Measurements from ENCODE around the gene PTGES.
"Not testable (repeated sequence)": the region's sequence is repeated elsewhere in the genome, so short reads cannot be mapped to it uniquely, and the experiment has no call there.

The PTGES gene

DNA sequence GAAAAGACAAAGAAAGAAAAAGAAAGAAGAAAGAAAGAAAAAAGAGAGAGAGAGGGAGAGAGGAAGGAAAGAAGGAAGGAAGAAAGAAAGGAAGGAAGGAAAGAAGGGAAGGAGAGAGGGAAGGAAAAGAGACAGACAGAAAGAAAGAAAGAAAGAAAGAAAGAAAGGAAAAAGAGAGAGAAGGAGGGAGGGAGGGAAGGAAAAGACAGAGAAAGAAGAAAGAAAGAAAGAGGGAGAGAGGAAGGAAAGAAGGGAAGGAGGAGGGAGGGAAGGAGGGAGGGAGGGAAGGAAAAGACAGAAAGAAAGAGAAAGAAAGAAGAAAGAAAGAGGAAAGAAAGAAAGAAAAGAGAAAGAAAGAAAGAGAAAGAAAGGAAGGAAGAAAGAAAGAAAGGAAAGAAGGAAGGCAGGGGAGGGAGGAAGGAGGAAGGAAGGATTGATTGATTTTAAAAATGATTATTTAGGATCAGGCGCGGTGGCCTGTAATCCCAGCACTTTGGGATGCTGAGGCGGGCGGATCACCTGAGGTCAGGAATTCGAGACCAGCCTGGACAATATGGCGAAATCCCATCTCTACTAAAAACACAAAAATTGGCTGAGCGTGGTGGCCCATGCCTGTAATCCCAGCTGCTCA lies 26.8 kb upstream of the PTGES start:
- H3K27ac ChIP-seq: peak overlapping the region; percentile 41
- TF ChIP-seq, protein P1, sequence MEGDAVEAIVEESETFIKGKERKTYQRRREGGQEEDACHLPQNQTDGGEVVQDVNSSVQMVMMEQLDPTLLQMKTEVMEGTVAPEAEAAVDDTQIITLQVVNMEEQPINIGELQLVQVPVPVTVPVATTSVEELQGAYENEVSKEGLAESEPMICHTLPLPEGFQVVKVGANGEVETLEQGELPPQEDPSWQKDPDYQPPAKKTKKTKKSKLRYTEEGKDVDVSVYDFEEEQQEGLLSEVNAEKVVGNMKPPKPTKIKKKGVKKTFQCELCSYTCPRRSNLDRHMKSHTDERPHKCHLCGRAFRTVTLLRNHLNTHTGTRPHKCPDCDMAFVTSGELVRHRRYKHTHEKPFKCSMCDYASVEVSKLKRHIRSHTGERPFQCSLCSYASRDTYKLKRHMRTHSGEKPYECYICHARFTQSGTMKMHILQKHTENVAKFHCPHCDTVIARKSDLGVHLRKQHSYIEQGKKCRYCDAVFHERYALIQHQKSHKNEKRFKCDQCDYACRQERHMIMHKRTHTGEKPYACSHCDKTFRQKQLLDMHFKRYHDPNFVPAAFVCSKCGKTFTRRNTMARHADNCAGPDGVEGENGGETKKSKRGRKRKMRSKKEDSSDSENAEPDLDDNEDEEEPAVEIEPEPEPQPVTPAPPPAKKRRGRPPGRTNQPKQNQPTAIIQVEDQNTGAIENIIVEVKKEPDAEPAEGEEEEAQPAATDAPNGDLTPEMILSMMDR (IDR thresholded peaks at IDR 0.05): no peak
- H3K36me3 ChIP-seq: no peaks in the 10 kb centered on the region
- H3K4me1 ChIP-seq (ENCODE audit: control insufficient read depth in 1 of 2, insufficient read depth in 1 of 2, low read depth in 1 of 2, low read length in 1 of 2): peaks cover 77 to 78% of the 10 kb centered on the region in 2 experiments
- H3K27me3 ChIP-seq: no peaks in the 10 kb centered on the region
- H3K4me3 ChIP-seq (ENCODE audit: low read depth in 1 of 2, low read length in 1 of 2): no peak overlapping the region
- H3K9me3 ChIP-seq: no peaks in the 10 kb centered on the region

DNA sequence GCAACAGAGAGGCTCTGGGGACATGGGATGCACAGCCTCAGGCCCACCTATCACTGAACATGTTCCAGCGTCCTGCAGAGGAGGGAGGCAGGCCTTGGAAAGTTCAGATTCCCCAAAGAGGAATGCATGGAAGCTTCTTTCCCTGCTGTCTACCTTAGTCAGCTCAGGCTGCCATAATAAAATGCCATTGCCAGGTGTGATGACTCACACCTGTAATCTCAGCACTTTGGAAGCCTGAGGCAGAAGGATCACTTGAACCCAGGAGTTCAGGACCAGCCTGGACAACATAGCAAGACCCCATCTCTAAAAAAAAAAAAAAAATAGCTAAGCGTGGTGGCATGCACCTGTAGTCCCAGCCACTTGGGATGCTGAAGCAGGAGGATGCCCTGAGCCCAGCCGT lies 25.6 kb upstream of the PTGES start:
- Histone ChIP-seq H3K4me1 (ENCODE audit: control insufficient read depth in 1 of 2, insufficient read depth in 1 of 2, low read depth in 1 of 2, low read length in 1 of 2) (peaks cover 85 to 88% of the 10 kb centered on the region in 2 experiments), H3K27me3 (no peaks in the 10 kb centered on the region), H3K9me3 (no peaks in the 10 kb centered on the region), H3K27ac (peak overlapping the region; percentile 92), H3K36me3 (no peaks in the 10 kb centered on the region), H3K4me3 (ENCODE audit: low read depth in 1 of 2, low read length in 1 of 2) (no peak overlapping the region)
- TF ChIP-seq, protein P1 (IDR thresholded peaks at IDR 0.05): no peak

DNA sequence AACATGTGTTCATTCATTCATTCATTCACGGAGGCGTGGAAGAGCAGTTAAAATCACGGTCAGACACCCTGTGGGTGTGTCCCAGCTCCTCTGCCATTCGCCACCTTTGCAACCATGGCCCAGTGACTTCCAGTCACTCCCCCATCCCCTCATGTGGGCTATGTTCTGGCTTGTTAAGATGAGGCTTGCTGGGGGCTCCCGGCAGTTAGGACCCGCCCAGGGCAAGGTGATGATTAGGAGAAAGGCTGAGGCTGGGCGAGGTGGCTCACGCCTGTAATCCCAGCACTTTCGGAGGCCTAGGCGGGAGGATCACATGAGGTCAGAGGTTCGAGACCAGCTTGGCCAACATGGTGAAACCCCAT lies 24.9 kb upstream of the PTGES start:
- Histone ChIP-seq H3K27me3 (no peaks in the 10 kb centered on the region), H3K9me3 (no peaks in the 10 kb centered on the region), H3K4me1 (ENCODE audit: control insufficient read depth in 1 of 2, insufficient read depth in 1 of 2, low read depth in 1 of 2, low read length in 1 of 2) (peaks cover 88 to 92% of the 10 kb centered on the region in 2 experiments), H3K27ac (peak overlapping the region; percentile 92), H3K4me3 (ENCODE audit: low read depth in 1 of 2, low read length in 1 of 2) (peak overlapping the region; percentile 51 to 59), H3K36me3 (no peaks in the 10 kb centered on the region)
- TF ChIP-seq, protein P1 (IDR thresholded peaks at IDR 0.05): no peak

DNA sequence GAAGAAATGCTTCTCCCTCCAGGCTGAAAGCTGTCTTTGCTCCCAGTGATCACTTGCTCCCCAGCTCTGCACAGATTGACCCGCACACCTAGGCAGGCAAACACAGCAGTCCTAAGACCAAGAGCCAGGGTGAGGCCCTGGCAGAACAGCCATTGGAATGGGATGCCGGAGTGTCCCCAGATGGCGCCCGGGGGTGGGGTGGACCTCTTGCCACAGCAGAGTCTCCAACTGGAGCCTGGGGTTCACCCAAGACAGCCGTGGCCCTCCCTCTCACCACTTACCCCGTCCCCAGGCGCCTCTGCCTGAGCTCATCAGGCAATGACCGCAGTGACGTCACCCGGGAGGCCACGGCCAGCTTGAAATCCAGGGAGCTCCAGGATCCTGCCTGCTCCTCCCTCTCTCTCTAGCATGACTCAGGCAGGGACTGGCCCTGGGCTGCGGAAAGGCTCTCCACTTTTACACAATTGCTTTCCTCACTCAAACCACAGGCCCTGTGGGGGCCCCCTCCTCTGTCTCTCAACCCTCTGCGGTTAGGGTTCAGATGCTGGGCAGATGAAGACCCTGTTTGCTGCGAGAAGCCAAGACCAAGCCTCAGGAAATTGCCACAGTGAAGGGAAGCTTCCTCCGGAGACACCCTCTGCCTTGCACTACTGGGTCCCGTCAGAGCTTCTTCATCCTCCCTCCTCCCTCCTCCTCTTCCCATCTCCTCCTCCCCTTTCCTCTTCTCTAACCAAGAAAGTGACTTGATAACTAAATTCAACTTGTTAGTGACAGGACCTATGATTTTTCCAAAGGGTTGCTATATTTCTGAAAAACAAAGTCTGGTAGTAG lies 24.3 kb upstream of the PTGES start:
- TF ChIP-seq, protein P1 (IDR thresholded peaks at IDR 0.05): no peak
- no peaks in the 10 kb centered on the region for H3K9me3 ChIP-seq
- H3K36me3 ChIP-seq: no peaks in the 10 kb centered on the region
- H3K4me1 ChIP-seq (ENCODE audit: control insufficient read depth in 1 of 2, insufficient read depth in 1 of 2, low read depth in 1 of 2, low read length in 1 of 2): peaks cover 92 to 94% of the 10 kb centered on the region in 2 experiments
- H3K4me3 ChIP-seq (ENCODE audit: low read depth in 1 of 2, low read length in 1 of 2): peak overlapping the region; percentile 51 to 59
- peak overlapping the region; percentile 92 for H3K27ac ChIP-seq
- no peaks in the 10 kb centered on the region for H3K27me3 ChIP-seq

DNA sequence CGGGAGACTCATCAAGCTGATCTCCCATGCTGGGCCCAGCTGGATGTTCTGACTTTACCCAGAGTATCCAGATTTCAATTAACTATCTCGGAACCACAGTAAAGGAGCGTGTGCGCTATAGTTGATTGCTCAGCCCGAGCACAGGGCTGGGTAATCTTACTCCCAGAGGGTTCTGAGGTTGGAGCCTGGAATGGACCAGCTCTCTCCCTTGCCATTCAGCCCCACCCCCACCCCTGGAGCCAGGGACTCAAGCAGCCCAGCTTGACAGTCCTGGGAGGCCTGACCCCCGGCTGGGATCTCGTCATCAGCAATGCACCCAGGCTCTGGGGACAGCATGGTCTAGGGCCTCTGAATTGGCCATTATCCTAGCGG lies 23.7 kb upstream of the PTGES start:
- peak overlapping the region; percentile 92 for H3K27ac ChIP-seq
- H3K4me1 ChIP-seq (ENCODE audit: control insufficient read depth in 1 of 2, insufficient read depth in 1 of 2, low read depth in 1 of 2, low read length in 1 of 2): peaks cover 89 to 96% of the 10 kb centered on the region in 2 experiments
- TF ChIP-seq, protein P1 (IDR thresholded peaks at IDR 0.05): no peak
- H3K27me3 ChIP-seq: no peaks in the 10 kb centered on the region
- H3K4me3 ChIP-seq (ENCODE audit: low read depth in 1 of 2, low read length in 1 of 2): peak overlapping the region; percentile 51 to 59
- H3K9me3 ChIP-seq: no peaks in the 10 kb centered on the region
- H3K36me3 ChIP-seq: peaks cover 6% of the 10 kb centered on the region

DNA sequence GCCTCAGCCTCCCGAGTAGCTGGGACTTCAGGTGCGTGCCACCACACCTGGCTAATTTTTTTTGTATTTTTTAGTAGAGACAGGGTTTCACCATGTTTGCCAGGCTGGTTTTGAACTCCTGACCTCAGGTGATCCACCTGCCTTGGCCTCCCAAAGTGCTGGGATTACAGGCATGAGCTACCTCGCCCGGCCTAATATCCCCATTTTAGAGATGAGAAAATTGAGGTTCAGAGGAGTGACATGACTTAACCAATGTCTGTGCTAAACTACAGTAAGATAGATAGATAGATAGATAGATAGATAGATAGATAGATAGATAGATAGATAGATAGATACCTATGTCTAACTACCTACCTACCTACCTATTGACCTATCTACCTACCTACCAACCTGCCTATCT lies 23.3 kb upstream of the PTGES start:
- peaks cover 84 to 91% of the 10 kb centered on the region in 2 experiments for H3K4me1 ChIP-seq (ENCODE audit: control insufficient read depth in 1 of 2, insufficient read depth in 1 of 2, low read depth in 1 of 2, low read length in 1 of 2)
- not testable (repeated sequence) for H3K36me3 ChIP-seq; H3K27me3 ChIP-seq; H3K4me3 ChIP-seq (ENCODE audit: low read depth in 1 of 2, low read length in 1 of 2); H3K9me3 ChIP-seq
- H3K27ac ChIP-seq: peak overlapping the region; percentile 92
